HG02943 (cell line): ENCODE data around the gene C6orf62.
"Not testable (repeated sequence)": the region's sequence is repeated elsewhere in the genome, so short reads cannot be mapped to it uniquely, and the experiment has no call there.

Experiments
- ATAC-seq: cut with Tn5 transposase; IDR thresholded peaks from one replicate; pipeline ENCODE4 v1.9.1; 2021; ENCODE audit warnings: mild to moderate bottlenecking, low read depth, moderate library complexity; ENCODE audit not compliant: unreplicated experiment

Gene C6orf62

GRCh38 chr6:24743265-24743943, 24.4 kb upstream of the C6orf62 start:
- peak; percentile 75 for ATAC-seq

GRCh38 chr6:24742216-24742738, 23.3 kb upstream of the C6orf62 start:
- ATAC-seq = no peak

- no peak for ATAC-seq
Observed at GRCh38 chr6:24740861-24741260, 21.9 kb upstream of the C6orf62 start.

GRCh38 chr6:24738741-24739140, 19.8 kb upstream of the C6orf62 start:
- ATAC-seq = no peak

- not testable (repeated sequence) for ATAC-seq
Observed at GRCh38 chr6:24734710-24735109, 15.8 kb upstream of the C6orf62 start.

- no peak for ATAC-seq
Observed at GRCh38 chr6:24734166-24734565, 15.2 kb upstream of the C6orf62 start.

GRCh38 chr6:24731456-24732134, 12.6 kb upstream of the C6orf62 start:
- not testable (repeated sequence) for ATAC-seq

- ATAC-seq = not testable (repeated sequence)
Observed at GRCh38 chr6:24730653-24731052, 11.7 kb upstream of the C6orf62 start.

GRCh38 chr6:24723270-24723669, 4.3 kb upstream of the C6orf62 start:
- ATAC-seq = no peak

GRCh38 chr6:24721461-24722215, 2.7 kb upstream of the C6orf62 start:
- ATAC-seq = peak; percentile 44

- ATAC-seq = peak; percentile 86
Observed at GRCh38 chr6:24720604-24721460, 1.9 kb upstream of the C6orf62 start.

GRCh38 chr6:24720131-24720603, 1.2 kb upstream of the C6orf62 start:
- no peak for ATAC-seq

GRCh38 chr6:24718449-24719124, 367 bp downstream of the C6orf62 start:
- ATAC-seq = no peak

GRCh38 chr6:24716602-24717148, 2.3 kb downstream of the C6orf62 start:
- ATAC-seq = not testable (repeated sequence)

GRCh38 chr6:24710519-24711303, 8.2 kb downstream of the C6orf62 start:
- no peak for ATAC-seq

GRCh38 chr6:24709014-24709711, 9.8 kb downstream of the C6orf62 start:
- no peak for ATAC-seq

- no peak for ATAC-seq
Observed at GRCh38 chr6:24708612-24709011, 10.3 kb downstream of the C6orf62 start.

- no peak for ATAC-seq
Observed at GRCh38 chr6:24704468-24704867, 14.5 kb downstream of the C6orf62 start.
